Measurements from ENCODE around the gene C14orf93.

DNA sequence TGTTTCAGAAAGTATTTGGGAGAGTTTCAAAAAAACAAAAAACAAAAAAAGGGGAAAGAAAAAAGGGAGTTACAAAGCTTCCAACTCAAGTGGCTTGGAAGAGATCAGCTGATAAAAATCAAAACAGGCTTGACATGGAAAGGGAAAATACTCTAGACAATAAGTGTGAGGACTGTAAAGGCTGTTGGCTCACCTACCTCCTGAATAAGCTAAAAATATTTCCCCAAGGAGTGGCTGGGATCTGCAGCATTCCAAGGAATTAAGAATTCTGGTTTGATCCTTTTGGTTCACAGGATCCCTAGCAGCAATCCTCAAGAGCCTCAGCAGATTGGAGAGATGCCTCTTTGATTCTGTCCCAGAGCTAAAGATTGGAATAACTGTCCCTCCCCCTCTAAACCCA is 16.4 kb downstream of the C14orf93 start:
- TF ChIP-seq, protein P1, sequence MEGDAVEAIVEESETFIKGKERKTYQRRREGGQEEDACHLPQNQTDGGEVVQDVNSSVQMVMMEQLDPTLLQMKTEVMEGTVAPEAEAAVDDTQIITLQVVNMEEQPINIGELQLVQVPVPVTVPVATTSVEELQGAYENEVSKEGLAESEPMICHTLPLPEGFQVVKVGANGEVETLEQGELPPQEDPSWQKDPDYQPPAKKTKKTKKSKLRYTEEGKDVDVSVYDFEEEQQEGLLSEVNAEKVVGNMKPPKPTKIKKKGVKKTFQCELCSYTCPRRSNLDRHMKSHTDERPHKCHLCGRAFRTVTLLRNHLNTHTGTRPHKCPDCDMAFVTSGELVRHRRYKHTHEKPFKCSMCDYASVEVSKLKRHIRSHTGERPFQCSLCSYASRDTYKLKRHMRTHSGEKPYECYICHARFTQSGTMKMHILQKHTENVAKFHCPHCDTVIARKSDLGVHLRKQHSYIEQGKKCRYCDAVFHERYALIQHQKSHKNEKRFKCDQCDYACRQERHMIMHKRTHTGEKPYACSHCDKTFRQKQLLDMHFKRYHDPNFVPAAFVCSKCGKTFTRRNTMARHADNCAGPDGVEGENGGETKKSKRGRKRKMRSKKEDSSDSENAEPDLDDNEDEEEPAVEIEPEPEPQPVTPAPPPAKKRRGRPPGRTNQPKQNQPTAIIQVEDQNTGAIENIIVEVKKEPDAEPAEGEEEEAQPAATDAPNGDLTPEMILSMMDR (IDR thresholded peaks at IDR 0.05): no peak
- no peak for TF ChIP-seq POLR2A (IDR thresholded peaks at IDR 0.05; ENCODE audit: low read depth)
- no peak for TF ChIP-seq EP300 (IDR thresholded peaks at IDR 0.05)

Data from esophagus muscularis mucosa (tissue), 4 donors.